Liver (tissue), 9 donors: Measurements from ENCODE around the gene RNGTT. TPM values are rescaled to one million over a fixed set of nuclear protein-coding genes. Genes with fewer than 3 reads are reported as not detected.

ENCODE experiments used
- DNase-seq: peaks from one replicate; pipeline ENCODE4 v3.0.0-alpha.2; 2017; ENCODE audit warnings: low spot score
- H3K27ac ChIP-seq, 2 donors: one replicate each; pipeline ENCODE4 v1.7.0; 2013; ENCODE audit warnings: inconsistent platforms in 2 of 2, low read length in 2 of 2, control low read depth in 1 of 2, low read depth in 1 of 2, mild to moderate bottlenecking in 1 of 2
- H3K27me3 ChIP-seq, 4 donors: one replicate each; pipeline versions ENCODE4 v1.6.1 to v1.7.0; 2013; ENCODE audit warnings: low read length in 3 of 4, inconsistent platforms in 1 of 4, mild to moderate bottlenecking in 1 of 4, moderate library complexity in 1 of 4; ENCODE audit not compliant: control insufficient read depth in 4 of 4, insufficient read depth in 4 of 4
- H3K36me3 ChIP-seq, 4 donors: one replicate each; pipeline versions ENCODE4 v1.6.1 to v1.7.0; 2013; ENCODE audit warnings: low read length in 3 of 4, mild to moderate bottlenecking in 3 of 4, low read depth in 1 of 4, moderate library complexity in 1 of 4; ENCODE audit not compliant: control insufficient read depth in 4 of 4, insufficient read depth in 3 of 4
- H3K4me1 ChIP-seq, 4 donors: one replicate each; pipeline versions ENCODE4 v1.6.1 to v1.7.0; 2013; ENCODE audit warnings: low read length in 3 of 4, mild to moderate bottlenecking in 3 of 4, moderate library complexity in 1 of 4; ENCODE audit not compliant: control insufficient read depth in 4 of 4, insufficient read depth in 4 of 4
- H3K4me3 ChIP-seq, 3 donors: one replicate each; pipeline versions ENCODE4 v1.6.1 to v1.7.0; 2013; ENCODE audit warnings: low read length in 3 of 3, control low read depth in 1 of 3, low read depth in 1 of 3, mild to moderate bottlenecking in 1 of 3
- H3K9ac ChIP-seq, 2 donors: one replicate each; pipeline ENCODE4 v1.7.0; 2013; ENCODE audit warnings: low read length in 2 of 2, mild to moderate bottlenecking in 2 of 2, moderate library complexity in 2 of 2, control low read depth in 1 of 2, low read depth in 1 of 2
- H3K9me3 ChIP-seq, 4 donors: one replicate each; pipeline versions ENCODE4 v1.6.1 to v1.7.0; 2013; ENCODE audit warnings: low read length in 3 of 4; ENCODE audit not compliant: control insufficient read depth in 4 of 4
- EGR1 ChIP-seq, 2 donors: IDR thresholded peaks; 2 replicates each; pipeline ENCODE4 v1.6.1; 2016 to 2018; ENCODE audit warnings: antibody characterized with exemption in 2 of 2, low read depth in 2 of 2
- FOXA1 ChIP-seq: IDR thresholded peaks from 2 replicates; pipeline ENCODE4 v1.6.1; 2016; ENCODE audit warnings: antibody characterized with exemption
- FOXA2 ChIP-seq: IDR thresholded peaks from 2 replicates; pipeline ENCODE4 v1.6.1; 2016; ENCODE audit warnings: antibody characterized with exemption
- GABPA ChIP-seq, 2 donors: IDR thresholded peaks in 1 of 2; conservative IDR thresholded peaks in 1 of 2; 2 replicates each; pipeline ENCODE4 v1.6.1; 2016; ENCODE audit warnings: antibody characterized with exemption in 2 of 2, mild to moderate bottlenecking in 1 of 2, moderate library complexity in 1 of 2
- HNF4A ChIP-seq, 2 donors: conservative IDR thresholded peaks; 2 replicates each; pipeline ENCODE4 v1.6.1; 2016; ENCODE audit warnings: antibody characterized with exemption in 2 of 2, mild to moderate bottlenecking in 2 of 2
- JUND ChIP-seq, 2 donors: IDR thresholded peaks; 2 replicates each; pipeline ENCODE4 v1.6.1; 2016; ENCODE audit warnings: antibody characterized with exemption in 2 of 2
- NR2F2 ChIP-seq: IDR thresholded peaks from 2 replicates; pipeline ENCODE4 v1.6.1; 2016; ENCODE audit warnings: antibody characterized with exemption
- RXRA ChIP-seq, 2 donors: IDR thresholded peaks; 2 replicates each; pipeline ENCODE4 v1.6.1; 2017 to 2018; ENCODE audit warnings: antibody characterized with exemption in 2 of 2, mild to moderate bottlenecking in 1 of 2
- SP1 ChIP-seq: IDR thresholded peaks from 2 replicates; pipeline ENCODE4 v1.6.1; 2018; ENCODE audit warnings: antibody characterized with exemption, mild to moderate bottlenecking
- TAF1 ChIP-seq: conservative IDR thresholded peaks from 2 replicates; pipeline ENCODE4 v1.6.1; 2016; ENCODE audit warnings: antibody characterized with exemption, mild to moderate bottlenecking
- YY1 ChIP-seq: IDR thresholded peaks from 2 replicates; pipeline ENCODE4 v1.6.1; 2016; ENCODE audit warnings: antibody characterized with exemption, mild to moderate bottlenecking
- WGBS: extraction: QIAGEN DNeasy Blood & Tissue Kit; methylation state at CpG from one replicate; pipeline ENCODE4 v1.1.7; 2013; 5-methylcytosine and 5-hydroxymethylcytosine counted together
- polyA plus RNA-seq, 2 donors: library from polyadenylated mRNA; stranded (reverse) in 1 of 2; unstranded in 1 of 2; fragments of 200-250 nt in 1 of 2; fragments of >200 nt in 1 of 2; fragmentation: Nextera tagmentation in 1 of 2; extraction: Ambion mirVana in 1 of 2; gene quantifications; one replicate each; pipeline versions ENCODE4 v1.2.1 to v1.2.3, GENCODE V29; 2013 to 2015
- total RNA-seq, 2 donors: library from RNA; depleted of rRNA; stranded (reverse); fragments of >200 nt; gene quantifications; one replicate each; pipeline ENCODE4 v1.2.3, GENCODE V29; 2014
- TF ChIP-seq, protein P1 (sequence below): IDR thresholded peaks from 2 replicates; pipeline ENCODE4 v1.6.1; 2016; ENCODE audit warnings: antibody characterized with exemption
- TF ChIP-seq, protein P2 (sequence below): IDR thresholded peaks from 2 replicates; pipeline ENCODE4 v1.6.1; 2016; ENCODE audit warnings: antibody characterized with exemption, mild to moderate bottlenecking
- TF ChIP-seq, protein P3 (sequence below): IDR thresholded peaks from 2 replicates; pipeline ENCODE4 v1.6.1; 2016; ENCODE audit warnings: antibody characterized with exemption
- TF ChIP-seq, protein P4 (sequence below): IDR thresholded peaks from 2 replicates; pipeline ENCODE4 v1.6.1; 2016; ENCODE audit warnings: antibody characterized with exemption
- TF ChIP-seq, protein P5 (sequence below): fragments of 150-350 bp; IDR thresholded peaks from 2 replicates; pipeline ENCODE4 v1.5.1; 2017; ENCODE audit warnings: improper control_type of control experiment, low read depth, low read length; ENCODE audit not compliant: missing input control
- donor health status: healthy.
- donor health status: healthy.
- donor health status: healthy.
- donor health status: healthy.
- donor health status: healthy.

Gene RNGTT
- total and polyA plus RNA-seq, 4 donors = 4.1 to 20.8 (median 7.2) TPM

DNA sequence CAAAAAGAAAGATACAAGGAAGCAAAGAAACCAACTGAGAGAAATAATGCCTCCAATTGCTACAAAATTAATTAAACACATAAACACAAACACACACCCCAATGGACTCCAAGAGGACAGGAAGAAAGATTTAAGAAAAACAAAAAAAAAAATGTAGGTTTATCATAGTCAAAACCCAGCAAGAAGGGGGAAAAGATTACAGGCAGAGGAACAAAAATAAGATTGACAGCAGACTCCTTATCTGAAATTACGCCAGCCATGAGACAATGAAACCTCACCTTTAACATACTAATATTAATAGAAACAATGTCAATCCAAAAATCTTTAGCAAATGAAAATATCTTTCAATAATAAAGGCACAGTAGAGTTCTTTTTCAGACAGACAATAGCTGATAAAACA, 155.8 kb downstream of the RNGTT start (continued):
- TF ChIP-seq, protein P1, sequence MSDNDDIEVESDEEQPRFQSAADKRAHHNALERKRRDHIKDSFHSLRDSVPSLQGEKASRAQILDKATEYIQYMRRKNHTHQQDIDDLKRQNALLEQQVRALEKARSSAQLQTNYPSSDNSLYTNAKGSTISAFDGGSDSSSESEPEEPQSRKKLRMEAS = no peak
- TF ChIP-seq YY1 = no peak
- TF ChIP-seq FOXA2 = no peak
- TF ChIP-seq, protein P2, sequence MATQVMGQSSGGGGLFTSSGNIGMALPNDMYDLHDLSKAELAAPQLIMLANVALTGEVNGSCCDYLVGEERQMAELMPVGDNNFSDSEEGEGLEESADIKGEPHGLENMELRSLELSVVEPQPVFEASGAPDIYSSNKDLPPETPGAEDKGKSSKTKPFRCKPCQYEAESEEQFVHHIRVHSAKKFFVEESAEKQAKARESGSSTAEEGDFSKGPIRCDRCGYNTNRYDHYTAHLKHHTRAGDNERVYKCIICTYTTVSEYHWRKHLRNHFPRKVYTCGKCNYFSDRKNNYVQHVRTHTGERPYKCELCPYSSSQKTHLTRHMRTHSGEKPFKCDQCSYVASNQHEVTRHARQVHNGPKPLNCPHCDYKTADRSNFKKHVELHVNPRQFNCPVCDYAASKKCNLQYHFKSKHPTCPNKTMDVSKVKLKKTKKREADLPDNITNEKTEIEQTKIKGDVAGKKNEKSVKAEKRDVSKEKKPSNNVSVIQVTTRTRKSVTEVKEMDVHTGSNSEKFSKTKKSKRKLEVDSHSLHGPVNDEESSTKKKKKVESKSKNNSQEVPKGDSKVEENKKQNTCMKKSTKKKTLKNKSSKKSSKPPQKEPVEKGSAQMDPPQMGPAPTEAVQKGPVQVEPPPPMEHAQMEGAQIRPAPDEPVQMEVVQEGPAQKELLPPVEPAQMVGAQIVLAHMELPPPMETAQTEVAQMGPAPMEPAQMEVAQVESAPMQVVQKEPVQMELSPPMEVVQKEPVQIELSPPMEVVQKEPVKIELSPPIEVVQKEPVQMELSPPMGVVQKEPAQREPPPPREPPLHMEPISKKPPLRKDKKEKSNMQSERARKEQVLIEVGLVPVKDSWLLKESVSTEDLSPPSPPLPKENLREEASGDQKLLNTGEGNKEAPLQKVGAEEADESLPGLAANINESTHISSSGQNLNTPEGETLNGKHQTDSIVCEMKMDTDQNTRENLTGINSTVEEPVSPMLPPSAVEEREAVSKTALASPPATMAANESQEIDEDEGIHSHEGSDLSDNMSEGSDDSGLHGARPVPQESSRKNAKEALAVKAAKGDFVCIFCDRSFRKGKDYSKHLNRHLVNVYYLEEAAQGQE = no peak

DNA sequence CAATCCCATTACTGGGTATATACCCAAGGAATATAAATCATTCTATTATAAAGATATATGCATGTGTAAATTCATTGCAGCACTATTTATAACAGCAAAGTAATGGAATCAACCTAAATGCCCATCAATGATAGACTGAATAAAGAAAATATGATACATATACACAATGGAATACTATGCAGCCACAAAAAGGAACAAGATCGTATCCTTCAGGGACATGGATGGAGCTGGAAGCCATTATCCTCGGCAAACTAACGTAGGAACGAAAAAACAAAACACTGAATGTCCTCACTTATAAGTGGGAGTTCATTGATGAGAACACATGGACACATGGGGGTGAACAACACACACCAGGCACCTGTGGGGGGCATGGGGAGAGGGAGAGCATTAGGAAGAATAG, 156.7 kb downstream of the RNGTT start:
- no peaks in the 10 kb centered on the region for H3K36me3 ChIP-seq
- no peak overlapping the region for H3K4me3 ChIP-seq
- DNase-seq = no peak
- no peak overlapping the region for H3K9ac ChIP-seq
- no peak overlapping the region for H3K27ac ChIP-seq
- H3K4me1 ChIP-seq = no peaks in the 10 kb centered on the region
- no peak for TF ChIP-seq YY1
- TF ChIP-seq SP1 = no peak
- TF ChIP-seq, protein P1 = no peak
- TF ChIP-seq GABPA (IDR thresholded peaks at IDR 0.05 in 1 of 2, conservative IDR thresholded peaks at IDR 0.05 in 1 of 2) = no peak
- TF ChIP-seq TAF1 = no peak
- TF ChIP-seq FOXA1 = no peak
- no peak for TF ChIP-seq EGR1 (IDR thresholded peaks at IDR 0.05; ENCODE audit: low read depth in 2 of 2)
- TF ChIP-seq NR2F2 = no peak
- TF ChIP-seq, protein P3, sequence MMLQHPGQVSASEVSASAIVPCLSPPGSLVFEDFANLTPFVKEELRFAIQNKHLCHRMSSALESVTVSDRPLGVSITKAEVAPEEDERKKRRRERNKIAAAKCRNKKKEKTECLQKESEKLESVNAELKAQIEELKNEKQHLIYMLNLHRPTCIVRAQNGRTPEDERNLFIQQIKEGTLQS = no peak
- TF ChIP-seq FOXA2 = no peak
- TF ChIP-seq, protein P4, sequence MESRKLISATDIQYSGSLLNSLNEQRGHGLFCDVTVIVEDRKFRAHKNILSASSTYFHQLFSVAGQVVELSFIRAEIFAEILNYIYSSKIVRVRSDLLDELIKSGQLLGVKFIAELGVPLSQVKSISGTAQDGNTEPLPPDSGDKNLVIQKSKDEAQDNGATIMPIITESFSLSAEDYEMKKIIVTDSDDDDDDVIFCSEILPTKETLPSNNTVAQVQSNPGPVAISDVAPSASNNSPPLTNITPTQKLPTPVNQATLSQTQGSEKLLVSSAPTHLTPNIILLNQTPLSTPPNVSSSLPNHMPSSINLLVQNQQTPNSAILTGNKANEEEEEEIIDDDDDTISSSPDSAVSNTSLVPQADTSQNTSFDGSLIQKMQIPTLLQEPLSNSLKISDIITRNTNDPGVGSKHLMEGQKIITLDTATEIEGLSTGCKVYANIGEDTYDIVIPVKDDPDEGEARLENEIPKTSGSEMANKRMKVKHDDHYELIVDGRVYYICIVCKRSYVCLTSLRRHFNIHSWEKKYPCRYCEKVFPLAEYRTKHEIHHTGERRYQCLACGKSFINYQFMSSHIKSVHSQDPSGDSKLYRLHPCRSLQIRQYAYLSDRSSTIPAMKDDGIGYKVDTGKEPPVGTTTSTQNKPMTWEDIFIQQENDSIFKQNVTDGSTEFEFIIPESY = no peak
- TF ChIP-seq, protein P2 = no peak
- no peak for TF ChIP-seq RXRA (IDR thresholded peaks at IDR 0.05)
- TF ChIP-seq JUND (IDR thresholded peaks at IDR 0.05) = no peak
- TF ChIP-seq, protein P5, sequence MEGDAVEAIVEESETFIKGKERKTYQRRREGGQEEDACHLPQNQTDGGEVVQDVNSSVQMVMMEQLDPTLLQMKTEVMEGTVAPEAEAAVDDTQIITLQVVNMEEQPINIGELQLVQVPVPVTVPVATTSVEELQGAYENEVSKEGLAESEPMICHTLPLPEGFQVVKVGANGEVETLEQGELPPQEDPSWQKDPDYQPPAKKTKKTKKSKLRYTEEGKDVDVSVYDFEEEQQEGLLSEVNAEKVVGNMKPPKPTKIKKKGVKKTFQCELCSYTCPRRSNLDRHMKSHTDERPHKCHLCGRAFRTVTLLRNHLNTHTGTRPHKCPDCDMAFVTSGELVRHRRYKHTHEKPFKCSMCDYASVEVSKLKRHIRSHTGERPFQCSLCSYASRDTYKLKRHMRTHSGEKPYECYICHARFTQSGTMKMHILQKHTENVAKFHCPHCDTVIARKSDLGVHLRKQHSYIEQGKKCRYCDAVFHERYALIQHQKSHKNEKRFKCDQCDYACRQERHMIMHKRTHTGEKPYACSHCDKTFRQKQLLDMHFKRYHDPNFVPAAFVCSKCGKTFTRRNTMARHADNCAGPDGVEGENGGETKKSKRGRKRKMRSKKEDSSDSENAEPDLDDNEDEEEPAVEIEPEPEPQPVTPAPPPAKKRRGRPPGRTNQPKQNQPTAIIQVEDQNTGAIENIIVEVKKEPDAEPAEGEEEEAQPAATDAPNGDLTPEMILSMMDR = no peak
- TF ChIP-seq HNF4A (conservative IDR thresholded peaks at IDR 0.05) = no peak
- 98% methylated on average over 4 of the region's 4 CpGs for WGBS
- no peaks in the 10 kb centered on the region for H3K27me3 ChIP-seq
- H3K9me3 ChIP-seq = peaks cover 0 to 6% (median 1%) of the 10 kb centered on the region in 4 donors
